Right lobe of liver (tissue), 6 donors: Measurements from ENCODE around the gene CAPN14. TPM values are rescaled to one million over a fixed set of nuclear protein-coding genes. Genes with fewer than 3 reads are reported as not detected.

ENCODE experiments used
- ATAC-seq, 4 donors: fragments of 200-7000 bp; cut with Tn5 transposase; one replicate each; pipeline ENCODE4 v1.9.1; 2020; ENCODE audit warnings: mild to moderate bottlenecking in 4 of 4, moderate library complexity in 4 of 4
- DNase-seq, 3 donors: peaks; one replicate each; pipeline ENCODE4 v3.0.0-alpha.2; 2020
- H3K27ac ChIP-seq, 3 donors: fragments of 200-600 bp; one replicate each; pipeline ENCODE4 v1.8.0; 2022
- H3K27me3 ChIP-seq, 2 donors: fragments of 200-600 bp; one replicate each; pipeline ENCODE4 v1.8.0; 2022
- H3K36me3 ChIP-seq, 4 donors: fragments of 200-600 bp; sonication (generic) in 1 of 4; one replicate each; pipeline versions ENCODE4 v1.5.1 to v1.8.0; 2017 to 2022; ENCODE audit warnings: control low read depth in 1 of 4
- H3K4me1 ChIP-seq, 4 donors: fragments of 200-600 bp; sonication (generic) in 1 of 4; one replicate each; pipeline versions ENCODE4 v1.5.1 to v1.8.0; 2017 to 2022; ENCODE audit warnings: control low read depth in 1 of 4
- H3K4me3 ChIP-seq, 3 donors: fragments of 200-600 bp; one replicate each; pipeline ENCODE4 v1.8.0; 2022
- H3K9me3 ChIP-seq, 4 donors: fragments of 200-600 bp; sonication (generic) in 1 of 4; one replicate each; pipeline versions ENCODE4 v1.5.1 to v1.8.0; 2017 to 2022; ENCODE audit warnings: control low read depth in 1 of 4
- CTCF ChIP-seq, 4 donors: fragments of 200-600 bp in 3 of 4; fragments of 450-650 bp in 1 of 4; IDR thresholded peaks; one replicate each; pipeline versions ENCODE4 v1.5.1 to v1.8.0; 2016 to 2022; ENCODE audit warnings: antibody characterized with exemption in 4 of 4, mild to moderate bottlenecking in 2 of 4
- POLR2A ChIP-seq: fragments of 450-650 bp; IDR thresholded peaks from one replicate; pipeline ENCODE4 v1.6.1; 2017; ENCODE audit warnings: antibody characterized with exemption, mild to moderate bottlenecking
- WGBS: methylation state at CpG from one replicate; pipeline ENCODE4 v1.1.6; 2018; ENCODE audit warnings: low coverage, low lambda C conversion rate; ENCODE audit not compliant: insufficient coverage; ENCODE audit errors: missing lambda C conversion rate; 5-methylcytosine and 5-hydroxymethylcytosine counted together
- intact Hi-C, 2 donors: fragments of 100-400 bp; cut with DNase I; formaldehyde crosslinking; loops; one replicate each; pipeline versions ENCODE4 v1.11.2 to v1.14.1; 2022
- long read RNA-seq: library from polyadenylated mRNA; unstranded; transcript quantifications from one replicate; pipeline ENCODE4 v2.0.0, GENCODE V29; 2019
- total RNA-seq, 6 experiments: library from RNA; depleted of rRNA in 2 of 6; stranded (reverse); fragments of >200 nt in 2 of 6; fragmentation: NEBNext Ultra II Directional in 3 of 6; extraction: Animal tissue kit (Norgen Biotek cat#: 25700) in 3 of 6; gene quantifications; one replicate each; pipeline versions ENCODE4 v1.1.0 to v1.2.4, GENCODE V29; 2016 to 2023
- donor health status: DM: no; HTN: yes; CAD: no.
- donor health status: DM: no; HTN: no; CAD: no.
- donor health status: DM: no; HTN: no; CAD: no.
- donor health status: DM: no; HTN: yes; CAD: no.
- donor health status: DM: no; HTN: yes; CAD: no.

Gene CAPN14, protein sequence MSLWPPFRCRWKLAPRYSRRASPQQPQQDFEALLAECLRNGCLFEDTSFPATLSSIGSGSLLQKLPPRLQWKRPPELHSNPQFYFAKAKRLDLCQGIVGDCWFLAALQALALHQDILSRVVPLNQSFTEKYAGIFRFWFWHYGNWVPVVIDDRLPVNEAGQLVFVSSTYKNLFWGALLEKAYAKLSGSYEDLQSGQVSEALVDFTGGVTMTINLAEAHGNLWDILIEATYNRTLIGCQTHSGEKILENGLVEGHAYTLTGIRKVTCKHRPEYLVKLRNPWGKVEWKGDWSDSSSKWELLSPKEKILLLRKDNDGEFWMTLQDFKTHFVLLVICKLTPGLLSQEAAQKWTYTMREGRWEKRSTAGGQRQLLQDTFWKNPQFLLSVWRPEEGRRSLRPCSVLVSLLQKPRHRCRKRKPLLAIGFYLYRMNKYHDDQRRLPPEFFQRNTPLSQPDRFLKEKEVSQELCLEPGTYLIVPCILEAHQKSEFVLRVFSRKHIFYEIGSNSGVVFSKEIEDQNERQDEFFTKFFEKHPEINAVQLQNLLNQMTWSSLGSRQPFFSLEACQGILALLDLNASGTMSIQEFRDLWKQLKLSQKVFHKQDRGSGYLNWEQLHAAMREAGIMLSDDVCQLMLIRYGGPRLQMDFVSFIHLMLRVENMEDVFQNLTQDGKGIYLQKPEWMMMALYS
- total RNA-seq, result under 1 TPM in 1 of 6 experiments, not detected in 5; 0.12 TPM
- long read RNA-seq, result 0 reads

DNA sequence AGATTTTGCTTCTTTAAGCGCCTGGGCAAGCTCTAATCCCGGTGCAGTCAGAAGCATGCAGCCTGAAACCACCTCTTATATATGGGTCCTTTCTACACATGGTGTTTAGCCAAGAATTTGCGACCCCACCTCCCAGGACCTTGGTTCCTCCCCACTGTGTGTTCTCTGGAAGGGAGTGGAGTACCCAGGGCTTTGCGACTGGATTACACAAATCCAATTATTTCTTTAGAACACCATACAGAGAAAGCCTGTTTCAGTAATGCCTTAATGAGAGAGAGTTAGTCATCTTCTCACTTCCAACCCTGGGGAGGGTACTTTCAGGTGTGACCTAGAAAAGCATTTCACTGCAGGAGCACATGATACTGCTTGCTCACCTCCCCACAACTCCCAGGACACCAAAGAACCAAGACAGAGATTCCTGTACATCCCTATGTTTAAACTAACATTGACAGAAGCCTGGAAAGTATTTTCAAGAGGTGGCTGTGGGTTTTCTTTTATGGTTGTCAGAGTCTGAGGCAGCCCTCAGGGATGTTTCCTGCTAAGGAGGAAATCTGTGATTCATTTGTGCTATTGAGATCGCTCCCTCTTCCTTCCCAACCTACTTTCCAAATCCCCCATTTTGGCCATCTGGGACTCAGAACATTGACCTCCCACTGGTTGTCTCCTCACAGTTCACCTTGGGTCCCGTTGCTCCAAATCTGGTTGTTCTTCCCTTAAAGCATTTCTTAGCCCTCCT lies at the start of gene CAPN14:
Gene CAPN14, minus strand, starts transcription at position 51 of the 736 bp plus-strand sequence. CDS start 12,068 bp downstream, outside the sequence.
- Histone ChIP-seq H3K9me3 (no peaks in the 10 kb centered on the region), H3K27ac (no peak within 1 kb of the TSS), H3K4me3 (no peak within 1 kb of the TSS), H3K36me3 (no peaks in the 10 kb centered on the region), H3K27me3 (no peaks in the 10 kb centered on the region), H3K4me1 (no peaks in the 10 kb centered on the region)
- 72% methylated on average over 6 of the region's 6 CpGs for WGBS
- no peak for TF ChIP-seq CTCF (IDR thresholded peaks at IDR 0.05)
- no peak for TF ChIP-seq POLR2A
- intact Hi-C loops, result no loop called here
- ATAC-seq (no peak), DNase-seq (no peak)

DNA sequence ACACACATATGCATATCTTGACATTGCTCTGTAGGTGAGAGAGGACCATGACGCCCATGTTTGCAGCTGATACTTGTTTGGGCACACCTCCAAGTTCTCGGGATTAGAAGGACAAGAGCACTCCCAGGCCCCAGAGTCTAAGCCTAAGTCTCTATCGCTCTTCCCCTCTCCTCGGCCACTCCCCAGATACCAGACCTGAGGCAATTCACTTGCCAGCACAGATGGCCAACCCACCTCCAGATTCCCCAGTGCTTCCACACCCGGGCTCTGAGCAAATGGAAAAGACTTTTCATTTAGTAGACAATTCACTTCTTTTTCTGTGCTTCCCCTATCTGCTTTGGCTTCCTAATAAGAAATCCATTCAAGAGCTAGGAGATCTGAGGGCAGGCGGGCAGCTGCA lies 49.5 kb upstream of the CAPN14 start:
- H3K4me1 ChIP-seq, result no peaks in the 10 kb centered on the region
- no peak overlapping the region for H3K27ac ChIP-seq
- 67% methylated on average over 2 of the region's 6 CpGs for WGBS
- TF ChIP-seq POLR2A, result no peak
- TF ChIP-seq CTCF (IDR thresholded peaks at IDR 0.05), result no peak
- H3K9me3 ChIP-seq, result no peaks in the 10 kb centered on the region
- no peaks in the 10 kb centered on the region for H3K36me3 ChIP-seq
- no peak for DNase-seq
- H3K27me3 ChIP-seq, result no peaks in the 10 kb centered on the region
- no peak for ATAC-seq
- intact Hi-C loops, result no loop called here
- H3K4me3 ChIP-seq, result no peak overlapping the region

DNA sequence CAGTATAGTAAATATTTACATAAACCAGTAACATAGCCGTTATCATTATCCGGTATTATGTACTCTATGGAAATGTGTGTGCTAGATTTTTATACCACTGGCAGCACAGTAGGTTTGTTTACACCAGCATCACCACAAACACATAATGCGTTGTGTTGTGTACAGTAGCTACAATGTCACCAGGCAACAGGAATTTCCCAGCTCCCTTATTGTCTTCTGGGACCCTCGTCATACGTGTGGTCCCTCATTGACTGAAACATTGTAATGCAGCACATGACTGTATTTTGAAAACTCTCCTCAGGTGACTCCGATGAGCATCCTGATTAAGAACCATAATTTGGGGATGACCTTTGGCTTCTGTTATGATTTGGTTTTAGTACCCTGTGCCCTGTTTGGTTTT lies 47.9 kb upstream of the CAPN14 start:
- WGBS, result 92% methylated on average over 6 of the region's 6 CpGs
- Histone ChIP-seq H3K27ac (no peak overlapping the region), H3K27me3 (no peaks in the 10 kb centered on the region), H3K4me3 (no peak overlapping the region), H3K36me3 (no peaks in the 10 kb centered on the region), H3K9me3 (no peaks in the 10 kb centered on the region), H3K4me1 (no peaks in the 10 kb centered on the region)
- DNase-seq (no peak), ATAC-seq (no peak)
- TF ChIP-seq POLR2A (no peak), CTCF (IDR thresholded peaks at IDR 0.05) (no peak)
- intact Hi-C loops, result no loop called here

DNA sequence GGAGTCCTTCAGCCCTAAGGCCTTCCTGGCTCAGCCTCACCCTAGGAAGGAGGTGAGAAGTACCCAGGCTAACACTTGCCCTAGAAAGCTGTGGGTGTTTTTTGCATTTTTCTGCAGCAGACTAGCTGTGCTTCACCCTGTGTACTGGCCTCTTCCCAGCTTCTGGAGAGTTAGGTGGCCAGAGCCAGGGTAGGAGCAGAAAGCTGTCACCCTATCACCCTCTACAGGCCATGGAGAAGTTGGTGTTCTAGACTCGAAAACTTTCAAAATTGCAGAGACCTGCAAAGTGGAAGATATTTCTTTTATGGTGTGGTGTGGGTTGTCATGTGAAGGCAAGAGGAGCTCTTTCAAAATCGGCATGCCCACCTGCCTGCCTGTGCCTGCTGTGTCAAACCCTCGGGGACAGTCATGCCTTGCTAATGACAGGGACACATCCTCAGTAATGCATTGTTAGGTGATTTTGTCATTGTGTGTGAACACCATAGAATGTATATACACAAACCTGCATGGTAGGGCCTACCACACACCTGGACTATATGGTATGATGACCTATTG lies 46.4 kb upstream of the CAPN14 start:
- Histone ChIP-seq H3K4me3 (no peak overlapping the region), H3K4me1 (no peaks in the 10 kb centered on the region), H3K9me3 (no peaks in the 10 kb centered on the region), H3K27ac (no peak overlapping the region), H3K36me3 (no peaks in the 10 kb centered on the region), H3K27me3 (no peaks in the 10 kb centered on the region)
- WGBS, result 73% methylated on average over 3 of the region's 3 CpGs
- TF ChIP-seq POLR2A, result no peak
- no peak for TF ChIP-seq CTCF (IDR thresholded peaks at IDR 0.05)
- intact Hi-C loops, result no loop called here
- DNase-seq (no peak), ATAC-seq (peak in 2 of 4 donors; percentile 12 to 18)
